K562 (cell line): Measurements from ENCODE around the gene ABCB6. TPM values are rescaled to one million over a fixed set of nuclear protein-coding genes. Genes with fewer than 3 reads are reported as not detected.

Experiments
- ATAC-seq: fragments of 200-7000 bp; cut with Tn5 transposase; 3 replicates; pipeline ENCODE4 v1.9.1; 2020; ENCODE audit warnings: moderate library complexity
- BruUV-seq: library from RNA; stranded (reverse); fragments of 400-500 nt; replicated peaks from 2 replicates; lab custom pipeline; 2021; lab: Mats Ljungman, UMichigan
- CTCF ChIA-PET: fragments of 300-600 bp; formaldehyde crosslinking; extraction: SDS; loops from one replicate; lab custom pipeline; 2021; ENCODE audit warnings: low intra/inter-chr PET ratio; lab: Yijun Ruan, JAX
- POLR2A ChIA-PET: fragments of 300-600, 350-650 bp; sonication (Branson Sonifier 250); formaldehyde crosslinking; extraction: SDS; loops from one replicate; lab custom pipeline; 2021; ENCODE audit warnings: antibody characterized with exemption, inconsistent platforms; lab: Yijun Ruan, JAX
- DNase-seq, 4 experiments: peaks; one replicate each; pipeline versions ENCODE4 v3.0.0 to v3.0.0-alpha.2; 2011 to 2018; ENCODE audit warnings: low spot score in 3 of 4, mixed read lengths in 3 of 4; ENCODE audit errors: extremely low read depth in 1 of 4
- FAIRE-seq: peaks from 2 replicates; lab custom pipeline; 2011; peaks lifted over from hg19 to GRCh38; lab: Jason Lieb, UNC
- H2AFZ ChIP-seq: 2 replicates; pipeline ENCODE4 v1.6.0; 2011; ENCODE audit warnings: low read depth, low read length, control low read depth, inconsistent platforms
- H3K27ac ChIP-seq: fragments of 200-600 bp; 3 replicates; pipeline ENCODE4 v1.8.0; 2011; ENCODE audit warnings: low read depth, mild to moderate bottlenecking, control low read depth, inconsistent platforms, low read length, moderate library complexity, mixed read lengths; ENCODE audit errors: extremely low read depth
- H3K27me3 ChIP-seq, 2 experiments: fragments of 300-600 bp in 1 of 2; 2 replicates in 1 of 2; 3 replicates in 1 of 2; pipeline versions ENCODE4 v1.6.0 to v1.8.0; 2011; ENCODE audit warnings: inconsistent platforms in 2 of 2, low read length in 2 of 2, mild to moderate bottlenecking in 1 of 2, mixed read lengths in 1 of 2, moderate library complexity in 1 of 2; ENCODE audit not compliant: control insufficient read depth in 2 of 2, insufficient read depth in 2 of 2
- H3K36me3 ChIP-seq: fragments of 300-600 bp; 3 replicates; pipeline ENCODE4 v1.8.0; 2011; ENCODE audit warnings: mild to moderate bottlenecking, low read length, inconsistent platforms; ENCODE audit not compliant: control insufficient read depth, insufficient read depth
- H3K4me1 ChIP-seq, 2 experiments: fragments of 200-600 bp in 1 of 2; replicated peaks in 1 of 2; 2 replicates in 1 of 2; 3 replicates in 1 of 2; pipeline versions ENCODE4 v1.5.1 to v1.8.0; 2011; ENCODE audit warnings: inconsistent platforms in 2 of 2, low read length in 2 of 2, mild to moderate bottlenecking in 1 of 2, mixed read lengths in 1 of 2, moderate library complexity in 1 of 2; ENCODE audit not compliant: control insufficient read depth in 2 of 2, insufficient read depth in 2 of 2
- H3K4me2 ChIP-seq: 2 replicates; pipeline ENCODE4 v1.6.1; 2011; ENCODE audit warnings: low read length, control low read depth, inconsistent platforms, mixed read lengths; ENCODE audit not compliant: insufficient read depth
- H3K4me3 ChIP-seq: fragments of 200-600 bp; sonication (generic), shearing (Covaris generic); 2 replicates; pipeline ENCODE4 v1.5.1; 2016; ENCODE audit warnings: control low read depth, inconsistent platforms
- H3K79me2 ChIP-seq: fragments of 200-600 bp; 3 replicates; pipeline ENCODE4 v1.8.0; 2011; ENCODE audit warnings: low read length, inconsistent platforms; ENCODE audit not compliant: control insufficient read depth, insufficient read depth
- H3K9ac ChIP-seq, 2 experiments: 2 replicates each; pipeline versions ENCODE4 v1.6.0 to v1.6.1; 2011; ENCODE audit warnings: low read depth in 2 of 2, low read length in 2 of 2, control low read depth in 1 of 2, inconsistent platforms in 1 of 2, mild to moderate bottlenecking in 1 of 2, mixed read lengths in 1 of 2; ENCODE audit not compliant: insufficient read depth in 1 of 2
- H3K9me1 ChIP-seq: one replicate; pipeline ENCODE4 v1.6.0; 2011; ENCODE audit warnings: inconsistent platforms, mild to moderate bottlenecking, low read length, moderate library complexity; ENCODE audit not compliant: control insufficient read depth, insufficient read depth
- H3K9me3 ChIP-seq: replicated peaks from 2 replicates; pipeline ENCODE4 v1.5.1; 2011; ENCODE audit warnings: low read depth, low read length, inconsistent platforms; ENCODE audit not compliant: control insufficient read depth, insufficient read depth
- H4K20me1 ChIP-seq: replicated peaks from 2 replicates; pipeline ENCODE4 v1.6.1; 2011; ENCODE audit warnings: low read length, inconsistent platforms, mixed read lengths; ENCODE audit not compliant: control insufficient read depth, insufficient read depth
- EHMT2 ChIP-seq: fragments of 450-650 bp; IDR thresholded peaks from 2 replicates; pipeline ENCODE4 v1.6.1; 2018; ENCODE audit warnings: antibody characterized with exemption
- ETV1 ChIP-seq: fragments of 450-650 bp; conservative IDR thresholded peaks from 2 replicates; pipeline ENCODE4 v1.6.1; 2016; ENCODE audit warnings: missing genetic modification characterization, control low read depth, low read depth, missing compliant biosample characterization
- PTTG1 ChIP-seq: fragments of 450-650 bp; IDR thresholded peaks from 2 replicates; pipeline ENCODE4 v1.6.1; 2016; ENCODE audit warnings: low read depth, mild to moderate bottlenecking, missing genetic modification characterization, missing compliant biosample characterization
- ZNF253 ChIP-seq: fragments of 250-450 bp; sonication (Bioruptor Pico); conservative IDR thresholded peaks from 2 replicates; pipeline ENCODE4 v1.6.1; 2021; ENCODE audit warnings: mild to moderate bottlenecking
- ZNF3 ChIP-seq: fragments of 250-450 bp; sonication (Bioruptor Pico); IDR thresholded peaks from 2 replicates; pipeline ENCODE4 v1.5.0; 2021; ENCODE audit warnings: mild to moderate bottlenecking, moderate library complexity
- WGBS: fragments of 100-300 bp; shearing (Covaris generic); methylation state at CpG from one replicate; pipeline ENCODE4 v1.1.6; 2016; ENCODE audit warnings: low coverage, mixed read lengths; ENCODE audit not compliant: insufficient coverage; ENCODE audit errors: missing lambda C conversion rate; 5-methylcytosine and 5-hydroxymethylcytosine counted together
- in situ Hi-C: fragments of 300-500 bp; cut with MboI; formaldehyde crosslinking; loops from 4 replicates; pipeline ENCODE4 v1.15.0; 2018; ENCODE audit warnings: inconsistent platforms, mixed read lengths
- intact Hi-C: fragments of 100-400 bp; cut with micrococcal nuclease; formaldehyde crosslinking; loops from 2 replicates; pipeline ENCODE4 v1.14.2; 2022
- polyA plus RNA-seq, 8 experiments: library from polyadenylated mRNA; depleted of rRNA in 4 of 8; stranded (reverse) in 5 of 8; unstranded in 3 of 8; fragments of >200 nt; fragmentation: Nextera tagmentation in 2 of 8; fragmentation: Illumina TruSeq in 1 of 8; extraction: Ambion mirVana in 2 of 8; extraction: Trizol in 1 of 8; gene quantifications; 2 replicates each; pipeline versions ENCODE4 v1.2.1 to v1.2.3, GENCODE V29; 2011 to 2014; ENCODE audit warnings: inconsistent platforms in 1 of 8, missing spikeins in 1 of 8
- total RNA-seq, 7 experiments: library from RNA; depleted of rRNA in 6 of 7; stranded (reverse); fragments of >200 nt in 6 of 7; fragmentation: Illumina TruSeq in 2 of 7; extraction: Trizol in 2 of 7; gene quantifications; 2 replicates each; pipeline versions ENCODE4 v1.2.1 to v1.2.3, GENCODE V29; 2011 to 2021; ENCODE audit warnings: low replicate concordance in 1 of 7

Gene ABCB6
- total and polyA plus RNA-seq, 9 of the 15 experiments (the other 6 are each of a cell fraction or from before 2014, with no cell fraction given), result 3.7 to 29.8 (median 16.8) TPM

DNA sequence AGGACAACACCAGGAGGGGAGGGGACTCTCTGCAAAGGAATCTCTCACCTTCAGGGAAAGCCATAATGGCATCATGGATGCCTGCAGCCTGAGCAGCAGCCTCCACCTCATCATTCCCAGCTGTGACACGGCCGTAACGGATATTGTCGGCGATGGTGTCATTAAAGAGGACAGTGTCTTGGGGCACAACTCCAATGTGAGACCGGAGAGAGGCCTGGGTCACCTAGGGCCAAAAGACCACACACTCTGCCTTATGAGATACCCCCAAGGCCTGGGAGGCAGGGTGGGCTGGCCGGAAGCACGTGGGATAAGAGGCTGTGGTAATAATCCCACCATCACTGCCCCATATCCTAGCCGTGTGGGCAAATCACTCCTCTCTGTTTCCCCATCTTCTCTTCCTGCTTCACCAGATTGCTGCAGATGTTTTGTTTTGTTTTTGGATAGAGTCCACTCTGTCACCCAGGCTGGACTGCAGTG is 7.8 kb downstream of the ABCB6 start:
- no peak for TF ChIP-seq PTTG1
- TF ChIP-seq ETV1 (tag), result no peak
- no peak for TF ChIP-seq EHMT2
- TF ChIP-seq ZNF3 (CRISPR knock-in tag), result no peak
- no peak for TF ChIP-seq ZNF253 (CRISPR knock-in tag)
- Histone ChIP-seq H3K36me3 (peaks cover 80% of the 10 kb centered on the region), H3K9ac (no peak overlapping the region), H3K79me2 (peaks cover under 1% of the 10 kb centered on the region), H3K27me3 (no peaks in the 10 kb centered on the region), H3K9me3 (no peaks in the 10 kb centered on the region), H3K4me3 (no peak overlapping the region), H4K20me1 (peaks cover 11% of the 10 kb centered on the region; the same call in 1 of the 2 replicates), H3K4me1 (peaks cover 16 to 21% of the 10 kb centered on the region in 2 experiments; a peak in 4 of 5 replicates), H3K27ac (no peak overlapping the region), H2AFZ (no peak overlapping the region), H3K4me2 (no peak overlapping the region), H3K9me1 (no peaks in the 10 kb centered on the region)
- POLR2A ChIA-PET, result no interaction called here
- ATAC-seq (no peak), FAIRE-seq (no peak), DNase-seq (no peak)
- intact Hi-C loops (no loop called here), in situ Hi-C loops (no loop called here)
- no TSS peak for BruUV-seq
- 90% methylated on average over 8 of the region's 9 CpGs for WGBS
- CTCF ChIA-PET, result interaction anchor here (0.6 to 0.9 kb wide), 2 partner anchors 33 to 149 kb away, joined by 3 to 4 read pairs; partner anchors contain the start of gene RETREG2
